SKM-1 (cell line): ENCODE measurements around the gene CIAPIN1.
A peak's percentile ranks its signal among the peaks of the same experiment; 100 is the strongest.

Experiments
- DNase-seq: peaks from one replicate; lab custom pipeline; 2025; ENCODE audit not compliant: unreplicated experiment; lab: John Stamatoyannopoulos, UW

Gene CIAPIN1

DNA sequence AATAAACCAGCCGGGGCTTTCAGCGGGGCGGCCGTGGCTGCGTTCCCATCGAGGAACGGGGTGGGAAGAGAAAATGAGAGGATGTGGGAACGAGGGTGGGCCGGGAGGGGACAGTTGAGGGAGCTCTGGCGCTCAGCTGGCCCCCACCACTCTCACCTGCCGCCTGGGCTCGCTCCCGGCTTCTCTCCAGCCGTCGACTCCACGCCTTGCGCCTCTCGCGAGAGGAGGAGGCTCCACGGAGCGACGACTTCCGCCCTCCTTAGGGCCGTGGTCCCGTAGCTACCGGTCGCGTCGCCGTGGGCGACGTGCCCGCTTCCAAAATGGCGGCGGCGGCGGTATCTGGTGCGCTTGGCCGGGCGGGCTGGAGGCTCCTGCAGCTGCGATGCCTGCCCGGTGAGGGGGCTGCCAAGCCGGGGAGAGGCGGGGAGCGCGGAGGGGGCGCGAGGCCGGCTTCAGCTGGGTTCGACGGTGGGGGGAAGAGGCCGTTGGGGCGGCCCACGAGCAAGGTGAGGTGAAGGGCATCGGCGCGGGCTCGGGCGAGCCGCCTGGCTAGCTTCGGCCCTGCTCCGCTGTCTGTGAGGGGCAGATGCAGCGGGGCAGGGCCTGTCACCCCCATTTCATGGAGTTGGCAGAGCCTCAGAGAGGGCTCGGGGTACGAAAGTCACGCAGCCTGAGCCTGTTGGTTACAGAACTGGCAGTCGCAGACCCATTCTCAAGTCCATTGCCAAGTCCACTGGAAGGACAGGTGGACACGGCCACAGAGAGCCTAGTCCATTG, at the start of gene CIAPIN1, which contains the start of gene COQ9:
TSS of gene CIAPIN1 (minus strand) at position 200 of the 777 bp plus-strand sequence. CDS start 6,457 bp downstream, outside the sequence.
TSS of gene COQ9 (plus strand) at position 294 of the 777 bp plus-strand sequence. CDS start at position 321, 27 bp downstream.
- DNase-seq: peak; percentile 92

DNA sequence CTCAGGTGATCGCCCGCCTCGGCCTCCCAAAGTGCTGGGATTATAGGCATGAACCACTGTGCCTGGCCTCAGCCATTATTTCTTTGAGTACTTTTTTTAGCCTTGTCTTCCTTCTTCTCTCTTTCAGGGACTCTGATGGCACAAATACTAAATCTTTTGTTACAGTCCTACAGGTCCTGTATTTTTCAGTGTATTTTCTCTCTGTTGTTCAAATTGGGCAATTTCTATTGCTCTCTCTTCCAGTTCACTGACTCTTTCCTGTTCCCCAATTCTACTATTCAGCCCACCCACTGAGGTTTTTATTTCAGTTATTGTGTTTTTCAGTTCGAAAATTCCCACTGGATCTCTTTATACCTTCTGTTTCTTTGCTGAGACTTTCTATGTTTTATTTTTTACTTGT, 46.6 kb upstream of the CIAPIN1 start:
- DNase-seq: no peak

DNA sequence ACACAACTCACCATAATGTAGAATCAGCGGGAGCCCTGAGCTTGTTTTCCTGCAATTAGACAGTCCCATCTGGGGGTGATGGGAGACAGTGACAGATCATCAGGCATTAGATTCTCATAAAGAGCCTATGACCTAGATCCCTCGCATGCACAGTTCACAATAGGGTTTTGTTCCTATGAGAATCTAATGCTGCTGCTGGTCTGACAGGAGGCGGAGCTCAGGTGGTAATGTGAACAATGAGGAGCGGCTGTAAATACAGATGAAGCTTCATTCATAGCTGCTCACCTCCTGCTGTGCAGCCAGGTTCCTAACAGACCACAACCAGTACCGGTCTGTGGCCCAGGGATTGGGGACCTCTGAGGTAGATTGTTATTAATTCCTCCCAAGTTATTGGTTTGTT, 42.0 kb upstream of the CIAPIN1 start:
- no peak for DNase-seq

DNA sequence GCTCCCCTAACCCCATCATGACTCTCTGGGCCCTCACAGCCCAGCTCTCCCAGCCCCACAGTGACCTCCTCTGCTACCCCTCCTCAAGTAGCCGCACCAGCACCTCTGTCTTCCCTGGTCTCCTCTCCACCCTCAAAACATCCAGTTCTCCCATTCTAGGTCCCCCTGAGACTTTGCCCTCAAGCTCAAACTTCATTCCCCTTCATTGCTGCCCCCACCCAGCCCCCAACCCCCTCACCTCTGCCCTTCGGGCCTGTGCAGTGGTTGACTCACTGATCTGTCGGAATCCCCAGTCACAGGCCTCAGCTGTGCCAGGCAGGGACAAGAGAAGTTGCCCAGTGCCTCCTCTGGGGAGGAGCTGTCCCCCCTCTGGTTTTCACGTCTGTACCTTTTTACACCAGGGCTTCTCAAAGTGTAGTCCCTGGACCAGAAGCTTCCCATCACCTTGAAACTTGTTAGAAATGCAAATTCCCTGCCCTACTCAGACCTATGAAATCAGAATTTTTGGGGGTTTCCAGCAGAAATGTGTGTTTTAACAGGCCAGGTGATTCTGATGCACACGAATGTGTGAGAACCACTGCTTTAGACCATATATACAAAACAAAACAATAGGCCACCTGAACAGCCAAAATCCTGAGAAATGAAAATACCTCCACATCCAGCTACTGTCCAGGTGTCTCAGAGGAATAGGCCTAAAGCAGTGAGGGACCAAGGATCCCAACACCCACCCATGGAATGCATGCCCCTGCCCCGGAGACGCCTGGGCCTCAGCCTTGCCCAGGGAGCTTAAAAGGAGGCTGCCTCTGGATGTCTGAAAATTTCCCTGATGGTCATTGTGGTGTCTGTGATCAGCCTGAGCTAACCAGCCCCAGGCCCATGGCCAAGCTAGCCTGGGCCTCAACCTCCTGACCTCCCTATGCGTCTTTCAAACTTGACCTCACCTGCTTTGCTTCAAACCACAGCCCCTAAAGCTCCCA, 40.0 kb upstream of the CIAPIN1 start:
- no peak for DNase-seq

DNA sequence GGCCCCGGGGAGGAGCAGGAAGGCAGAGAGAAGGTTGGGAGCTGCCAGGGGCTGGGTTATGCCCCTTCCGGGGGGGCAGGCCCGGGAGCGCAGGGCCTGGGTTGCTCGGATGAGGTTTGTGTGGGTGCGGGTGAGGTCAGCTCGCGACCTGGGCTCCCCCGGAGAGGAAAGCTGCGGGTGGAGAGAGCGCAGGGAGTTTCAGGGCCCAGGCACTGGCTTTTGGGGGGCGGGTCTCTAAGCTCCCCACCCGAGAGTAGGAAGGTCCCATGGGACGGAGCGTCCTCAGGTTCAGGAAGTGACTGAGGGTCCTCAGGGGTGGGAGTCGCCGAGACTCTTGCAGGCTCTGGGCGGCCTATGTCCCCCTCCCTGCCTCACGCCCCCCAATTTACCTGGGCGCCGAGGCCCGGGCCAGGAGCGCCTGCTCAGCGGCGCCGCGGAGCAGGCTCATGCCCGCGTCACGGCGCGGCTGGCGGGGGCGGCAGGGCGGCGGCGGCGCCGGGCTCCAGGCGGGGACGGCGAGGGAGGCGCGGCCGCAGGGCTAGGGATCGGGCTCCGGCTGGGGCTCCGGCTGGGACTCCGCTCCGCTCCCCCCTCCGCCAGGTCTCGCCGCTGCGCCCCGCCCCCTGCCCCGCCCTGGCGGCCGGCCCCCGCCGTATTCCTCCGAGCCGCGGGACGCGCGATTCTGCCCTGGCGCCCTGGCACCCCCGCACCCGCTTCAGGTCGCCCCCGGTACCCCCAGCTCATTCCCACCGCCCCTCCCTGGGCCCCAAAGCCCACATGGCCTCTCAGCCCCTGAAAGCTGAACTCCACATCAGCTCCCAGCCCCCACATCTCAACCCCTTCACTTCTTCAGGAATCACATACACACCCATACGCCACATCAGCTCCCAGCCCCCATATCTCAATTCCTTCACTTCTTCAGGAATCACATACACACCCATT, 39.0 kb upstream of the CIAPIN1 start, which contains the start of gene DOK4:
TSS of gene DOK4 (minus strand) at position 578 of the 942 bp plus-strand sequence. CDS start 6,986 bp downstream, outside the sequence.
- peak; percentile 69 for DNase-seq

DNA sequence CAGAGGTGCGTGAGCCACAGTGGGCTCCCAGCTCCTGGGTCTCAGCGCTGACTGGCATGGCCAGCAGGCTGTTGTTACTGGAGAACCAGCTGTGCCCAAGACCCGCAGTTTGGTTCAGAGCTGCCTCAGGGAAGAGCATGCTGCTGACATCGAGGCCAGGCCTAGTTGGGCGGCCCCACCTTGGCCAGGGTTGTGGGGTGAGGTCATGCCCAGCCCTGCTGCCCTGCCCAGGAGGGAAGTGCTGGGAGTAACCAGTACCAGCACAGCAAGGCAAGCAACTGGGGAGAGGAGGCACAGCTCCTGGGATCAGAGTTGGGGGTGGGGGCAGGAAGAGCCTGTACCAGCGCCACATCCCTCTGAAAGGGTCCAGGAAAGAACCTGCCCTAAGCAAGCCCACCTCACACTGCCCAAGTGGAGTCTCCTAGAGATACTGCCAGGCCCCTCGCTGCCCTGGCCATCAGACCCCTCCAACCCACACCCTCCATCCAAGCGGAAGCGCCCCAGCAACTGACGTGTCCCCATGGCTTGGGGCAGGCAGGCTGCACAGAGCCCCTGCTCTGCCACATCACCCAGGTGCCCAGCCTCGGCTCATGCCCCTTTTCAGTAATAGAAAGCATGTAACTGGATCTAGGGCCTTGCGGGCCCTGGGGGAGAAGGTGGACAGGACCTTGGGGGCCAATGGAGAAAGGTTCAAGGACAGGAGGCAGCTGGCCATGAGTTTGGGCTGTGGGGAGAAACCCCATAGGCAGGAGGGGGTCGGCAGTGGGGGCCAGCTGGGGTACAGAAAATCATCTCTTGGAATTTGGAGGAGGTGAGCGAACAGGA, 38.1 kb upstream of the CIAPIN1 start:
- DNase-seq: no peak

DNA sequence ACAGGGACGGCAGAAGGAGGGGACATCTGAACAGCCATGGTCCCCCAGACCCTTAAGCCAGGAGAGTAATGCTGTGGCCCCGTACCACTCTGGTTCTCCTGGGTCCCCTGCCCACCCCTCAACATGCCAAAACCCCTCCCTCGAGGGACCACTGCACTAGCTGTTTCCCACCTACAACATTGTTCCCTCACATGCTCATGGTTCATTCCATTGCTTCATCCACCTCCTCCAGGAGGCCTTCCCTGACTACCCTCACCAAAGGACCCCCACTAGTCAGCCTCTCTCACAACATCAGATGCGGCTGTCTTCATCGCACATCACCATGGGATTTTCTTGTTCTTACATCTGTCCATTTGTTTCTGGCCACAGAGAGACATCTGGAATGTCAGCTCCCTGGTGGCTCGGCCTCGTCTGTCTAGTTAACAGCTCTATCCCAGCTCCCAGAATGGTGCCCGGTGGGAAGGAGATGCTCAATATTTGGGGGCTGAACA, 37.4 kb upstream of the CIAPIN1 start:
- no peak for DNase-seq

DNA sequence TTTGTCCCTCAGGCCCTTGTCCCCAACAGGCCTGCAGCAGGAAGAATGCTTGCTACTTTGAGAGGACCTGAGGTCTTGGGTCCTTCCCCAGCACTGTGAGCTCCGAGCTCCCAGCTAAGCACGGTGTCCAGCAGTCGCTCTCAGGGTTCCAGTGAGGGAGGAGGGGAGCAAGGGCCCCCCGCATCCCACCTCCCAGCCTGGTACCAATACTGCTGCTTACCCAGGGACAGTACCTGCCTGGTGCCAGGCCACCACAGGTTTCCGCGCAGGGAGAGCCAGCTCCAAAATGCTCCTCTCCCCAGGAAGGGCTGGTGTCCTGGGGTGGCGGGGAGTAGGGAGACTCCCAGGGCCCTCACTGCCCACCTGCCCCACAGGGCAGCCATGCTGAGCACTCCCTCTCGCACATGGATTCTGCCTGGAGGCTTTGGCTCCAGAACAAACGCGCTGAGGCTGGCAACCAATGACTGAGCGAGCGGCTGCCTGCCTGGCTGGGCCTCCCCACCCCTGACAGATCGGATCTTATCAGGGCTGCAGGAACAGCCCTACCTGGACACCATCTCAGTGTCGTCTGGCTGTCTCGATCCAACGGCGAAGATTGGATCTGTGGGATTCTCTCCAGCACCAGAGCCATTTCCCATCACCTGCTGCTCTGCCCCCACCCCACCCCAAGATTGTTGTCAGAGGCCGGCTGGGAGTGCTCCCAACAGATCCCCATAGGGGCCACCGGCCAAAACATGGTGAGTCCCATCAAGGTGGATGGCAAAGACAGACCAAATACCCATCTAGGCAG, 36.7 kb upstream of the CIAPIN1 start:
- DNase-seq: no peak

DNA sequence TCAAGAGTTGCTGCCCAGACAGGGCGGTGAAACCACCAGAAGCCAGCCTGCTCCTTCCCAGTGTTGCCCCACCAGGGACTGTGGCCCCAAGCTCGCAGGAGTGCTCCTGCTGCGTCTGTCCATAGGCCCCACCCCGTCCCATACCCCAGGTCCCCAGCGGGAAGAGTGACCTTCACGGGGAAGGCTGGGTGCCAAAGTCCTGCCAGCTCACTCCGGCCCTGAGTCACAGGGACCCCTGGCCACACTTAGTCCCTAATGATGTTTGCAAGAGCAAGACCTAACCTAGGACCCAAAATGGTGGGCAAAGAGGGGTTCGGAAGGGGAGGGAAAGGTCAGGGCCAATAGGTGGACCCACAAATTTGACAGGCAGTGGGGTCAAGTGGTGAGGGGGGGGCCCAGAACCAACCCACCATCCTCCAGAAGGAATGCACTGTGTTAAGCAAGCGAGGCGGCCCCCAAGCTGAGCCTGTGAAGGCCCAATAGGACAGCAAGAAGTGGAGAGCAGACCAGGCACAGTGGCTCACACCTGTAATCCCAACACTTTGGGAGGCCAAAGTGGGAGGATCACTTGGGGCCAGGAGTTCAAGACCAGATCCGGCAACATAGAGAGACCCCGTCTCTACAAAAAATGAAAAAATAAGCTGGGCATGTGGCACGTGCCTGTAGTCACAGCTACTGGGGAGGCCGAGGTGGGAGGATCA, 35.8 kb upstream of the CIAPIN1 start:
- DNase-seq: no peak

DNA sequence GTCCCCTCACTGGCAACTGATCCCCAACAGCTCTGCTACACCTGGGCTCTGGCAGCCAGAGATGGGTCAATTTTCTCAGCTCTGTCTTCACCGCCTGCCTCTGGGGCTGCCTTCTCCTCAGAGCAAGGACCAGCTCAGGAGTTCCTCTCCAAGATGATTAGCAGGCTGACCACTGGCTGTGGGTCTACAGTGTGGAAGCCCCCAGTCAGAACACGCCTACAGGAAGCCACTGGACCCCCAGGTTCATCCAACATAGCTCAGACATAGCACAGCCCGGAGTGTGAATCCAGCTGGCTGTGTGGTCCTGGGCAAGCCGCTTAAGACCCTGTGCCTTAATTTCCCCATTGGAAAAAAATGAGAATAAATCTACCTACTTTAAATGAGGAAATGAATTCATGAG, 34.2 kb upstream of the CIAPIN1 start:
- DNase-seq: no peak

DNA sequence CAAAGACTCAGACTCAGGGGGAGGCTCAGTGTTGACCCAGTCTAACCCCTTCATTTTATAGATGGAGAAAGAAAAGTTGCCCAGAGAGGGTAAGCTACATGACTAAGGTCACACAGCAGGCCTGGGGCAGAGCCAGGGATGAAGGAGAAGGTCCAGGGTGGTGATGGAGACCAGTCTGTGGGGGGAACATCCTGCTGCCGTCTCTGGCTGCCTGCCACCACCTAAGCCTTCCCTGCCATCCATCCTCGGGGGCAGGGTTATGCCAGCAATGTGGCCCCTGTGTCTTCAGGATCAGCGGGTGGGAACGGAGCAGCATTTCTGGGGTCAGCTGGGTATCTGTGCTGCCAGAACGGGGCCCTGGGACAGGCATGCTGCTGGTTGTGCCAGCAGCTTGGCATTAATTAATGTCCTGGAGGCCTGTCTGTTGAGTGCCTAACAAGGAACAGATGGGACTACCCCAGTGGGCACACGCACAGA, 33.6 kb upstream of the CIAPIN1 start:
- DNase-seq: no peak

DNA sequence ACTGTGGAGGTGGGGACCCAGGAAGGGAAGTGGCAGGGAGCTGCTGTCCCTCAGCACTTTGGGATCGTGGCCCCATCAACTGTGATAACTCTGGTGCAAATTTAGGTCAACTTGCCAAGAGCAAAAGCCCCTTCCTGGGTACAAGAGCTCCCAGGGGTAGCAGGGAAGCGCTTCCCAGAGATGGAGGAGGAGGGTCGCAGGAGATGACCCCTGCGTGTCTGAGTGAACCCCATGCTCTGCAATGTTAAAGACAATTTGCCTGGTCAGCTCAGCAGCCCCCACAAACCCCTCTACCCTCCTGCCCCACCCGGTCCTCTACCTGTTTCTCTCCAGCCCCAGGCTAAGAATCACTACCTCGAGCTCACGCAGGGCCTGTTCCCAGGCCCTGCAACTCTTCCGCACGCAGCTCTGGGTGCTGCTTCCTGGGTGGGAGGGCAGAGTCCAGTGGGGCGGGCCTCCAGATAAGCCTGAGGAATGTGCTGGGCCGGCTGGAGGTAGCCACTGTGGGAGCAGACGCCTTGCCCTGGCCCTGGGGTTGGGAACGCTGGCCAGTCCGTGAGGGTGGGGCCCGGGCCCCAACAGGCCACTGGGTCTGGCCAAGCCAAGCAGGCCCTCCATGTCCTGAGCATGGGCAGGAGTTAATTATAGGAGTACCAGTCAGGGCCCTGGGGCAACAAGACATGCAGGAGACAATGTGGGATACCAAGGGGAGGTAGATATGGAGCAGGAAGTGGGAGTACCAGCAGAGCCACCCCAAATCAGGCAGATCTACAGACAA, 33.0 kb upstream of the CIAPIN1 start:
- DNase-seq: no peak

DNA sequence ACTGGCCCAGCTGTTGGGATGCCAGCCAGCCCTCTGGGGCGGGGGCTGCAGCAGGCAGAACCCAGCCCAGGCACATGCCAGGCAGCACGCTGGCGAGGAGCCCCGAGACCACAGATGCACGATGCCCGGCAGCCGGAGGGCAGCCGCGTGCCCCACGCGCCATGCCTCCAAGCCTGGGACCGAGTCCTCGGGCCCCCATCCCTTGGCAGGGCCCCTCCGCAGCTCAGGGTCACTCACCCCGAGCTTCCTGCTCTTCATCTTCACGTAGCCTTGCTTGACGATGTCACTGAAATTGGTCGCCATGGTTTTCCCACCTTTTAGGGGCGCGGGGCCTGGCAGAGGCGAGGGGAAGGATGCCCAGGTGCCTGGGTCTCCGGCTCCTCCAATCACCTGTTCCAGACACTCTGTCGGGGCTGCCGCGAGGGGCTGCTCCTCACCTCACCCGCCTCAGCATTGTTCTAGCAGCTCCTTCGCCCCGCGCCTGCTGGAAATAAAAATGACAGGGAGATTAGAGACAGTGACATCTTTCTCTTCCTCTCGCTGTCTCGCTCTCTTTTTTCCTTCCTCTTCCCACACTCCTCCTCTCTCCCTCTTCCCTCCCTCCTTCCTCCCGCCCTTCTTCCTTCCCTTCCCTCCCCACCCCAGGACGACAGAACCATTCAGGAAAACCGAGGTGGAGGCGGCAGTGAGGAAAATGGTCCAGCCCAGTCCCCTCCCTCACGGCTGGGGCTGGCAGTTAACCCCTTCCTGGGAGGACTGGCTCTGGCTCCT, 32.2 kb upstream of the CIAPIN1 start:
- no peak for DNase-seq

DNA sequence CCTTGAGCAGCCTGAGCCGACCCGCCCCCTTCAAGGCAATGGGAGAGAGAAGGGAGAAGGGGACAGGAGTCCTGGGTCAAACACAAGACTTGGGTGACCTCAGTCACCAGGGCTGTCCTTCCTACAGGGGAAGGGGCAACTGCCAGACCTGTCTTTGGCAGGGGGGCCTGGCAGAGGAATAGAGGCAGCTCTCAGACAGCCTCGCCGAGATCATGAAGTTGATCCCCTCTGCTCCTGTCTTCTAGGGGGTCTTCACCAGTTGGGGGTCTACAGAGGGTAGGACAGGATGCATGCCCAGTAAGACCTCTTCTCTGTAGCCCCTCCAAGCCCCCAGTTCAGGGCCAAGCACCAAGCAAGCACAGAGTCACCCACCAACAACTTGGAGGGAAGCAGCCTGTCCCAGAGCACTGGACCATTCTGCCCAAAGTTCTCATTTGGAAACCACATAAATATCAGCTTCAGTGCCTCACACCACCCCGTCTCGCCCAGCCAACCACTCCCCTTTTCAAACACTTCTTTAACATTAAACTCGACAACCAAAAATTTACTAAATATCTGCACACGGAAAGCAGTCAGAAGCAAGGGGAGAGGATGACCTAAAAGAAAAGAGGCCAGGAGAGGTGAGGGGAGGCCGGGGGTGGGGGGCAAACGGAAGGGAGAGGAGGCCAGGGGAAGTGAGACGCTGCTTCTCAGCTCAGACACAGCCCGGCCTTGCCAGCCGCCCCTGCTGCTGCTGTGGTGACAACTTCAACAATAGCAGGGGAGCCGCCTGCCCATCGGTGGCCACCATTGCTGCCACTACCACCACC, 31.4 kb upstream of the CIAPIN1 start:
- DNase-seq: no peak

DNA sequence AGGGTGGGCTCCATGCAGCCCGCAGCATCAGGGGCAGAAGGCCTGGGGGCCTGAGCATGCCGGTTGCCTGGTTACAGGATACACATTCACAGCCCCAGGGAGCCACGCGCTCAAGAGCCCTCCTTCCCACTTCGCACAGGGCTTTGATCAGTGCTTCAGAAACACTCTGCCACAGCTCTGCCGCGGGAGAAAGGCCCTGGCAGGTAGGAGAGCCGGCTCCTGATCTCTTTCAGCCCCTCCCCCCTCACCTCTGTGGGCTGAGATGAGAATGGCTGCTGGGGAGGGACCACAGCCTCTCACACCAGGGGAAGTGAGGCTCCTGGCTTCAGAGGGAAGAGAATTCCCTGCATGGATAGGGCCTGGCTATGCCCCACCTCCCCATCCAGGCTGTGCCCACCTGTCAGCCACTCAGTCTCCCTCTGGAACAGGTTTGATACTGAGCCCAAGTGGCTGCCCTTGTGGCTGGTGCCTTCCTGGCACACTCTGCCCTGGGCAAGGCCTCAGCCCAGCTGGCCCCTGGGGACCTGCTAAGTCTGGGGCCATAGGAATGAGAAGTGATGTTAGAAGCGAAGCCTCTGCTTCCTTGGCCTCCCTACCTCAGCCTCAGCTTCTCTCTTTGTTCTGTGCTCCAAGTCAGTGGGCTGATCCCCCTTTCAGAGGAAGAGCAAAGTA, 30.5 kb upstream of the CIAPIN1 start:
- no peak for DNase-seq
